NCI-H748 treated with DMSO at 0.1 percent for 48 hours (cell line): ENCODE results near the gene COL19A1.
A peak's percentile ranks its signal among the peaks of the same experiment; 100 is the strongest.

Experiments
- DNase-seq: peaks from one replicate; lab custom pipeline; 2025; lab: John Stamatoyannopoulos, UW

Gene COL19A1

DNA sequence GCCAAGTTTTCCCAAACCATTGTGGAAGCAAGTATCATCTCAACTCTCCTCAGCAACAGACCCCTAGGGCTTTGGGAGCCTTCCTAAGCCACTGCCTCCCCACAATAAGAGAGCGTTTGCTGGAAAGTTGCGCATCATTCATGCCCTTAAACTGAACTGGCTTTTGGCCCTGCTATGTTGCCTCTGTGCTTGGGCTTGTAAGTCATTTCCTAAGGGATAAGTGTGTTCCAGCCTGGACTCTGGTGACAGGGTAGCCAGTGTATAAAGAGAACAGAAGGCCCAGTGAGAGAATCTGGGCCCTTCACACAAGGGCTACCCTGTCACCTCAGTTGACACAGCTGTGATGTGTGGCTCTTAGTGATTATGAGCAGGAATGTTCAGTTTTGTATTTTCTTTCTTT lies 358.7 kb downstream of the COL19A1 start:
- DNase-seq, result no peak

DNA sequence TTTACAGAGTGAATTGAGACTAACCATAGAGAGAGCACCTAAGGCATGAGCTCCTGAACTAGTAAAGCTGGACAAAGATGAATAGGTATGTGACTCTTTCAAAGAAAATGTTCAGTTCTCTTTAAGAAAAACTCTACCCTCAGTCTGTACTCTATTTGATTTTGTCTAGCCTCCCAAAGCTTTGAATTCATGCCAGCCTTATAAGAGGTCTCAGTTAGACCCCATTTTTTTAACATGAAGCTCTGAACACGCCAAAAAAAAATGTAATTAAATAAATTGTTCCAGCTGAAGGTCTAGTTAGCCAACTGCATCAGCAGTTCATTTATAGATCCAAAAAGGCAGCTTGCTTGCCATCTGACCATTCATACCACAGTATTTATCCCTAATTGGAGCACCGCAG lies 365.0 kb downstream of the COL19A1 start:
- DNase-seq, result no peak

DNA sequence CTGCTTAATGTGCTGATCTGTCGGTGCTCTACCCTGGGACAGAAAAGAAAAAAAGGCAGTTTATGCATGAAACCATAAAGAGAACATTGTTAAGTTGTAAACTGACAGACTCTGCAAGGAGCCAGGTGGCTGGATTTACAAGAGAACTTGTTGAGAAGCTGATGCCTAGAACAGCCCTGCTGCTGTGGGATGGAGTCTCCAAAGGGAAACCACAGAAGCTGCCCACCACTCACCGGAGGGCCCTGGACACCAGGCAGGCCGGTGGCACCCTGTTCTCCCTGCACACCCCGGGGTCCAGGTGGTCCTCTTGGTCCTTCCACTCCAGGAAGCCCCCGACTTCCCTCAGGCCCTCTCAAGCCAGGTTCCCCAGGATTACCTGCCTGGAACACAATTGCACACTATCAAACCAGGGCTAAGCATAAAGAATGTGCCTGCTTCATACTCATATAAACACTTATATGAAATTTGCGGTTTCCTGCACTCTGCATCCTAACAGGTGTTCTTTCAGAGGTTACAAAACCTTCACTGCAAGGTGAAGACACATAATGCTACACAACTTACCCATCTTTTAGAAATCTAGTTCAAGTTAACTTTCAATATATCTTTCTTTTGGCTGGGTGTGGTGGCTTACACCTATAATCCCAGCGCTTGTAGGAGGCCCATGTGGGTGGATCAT lies 368.3 kb downstream of the COL19A1 start:
- DNase-seq, result no peak

- DNase-seq, result no peak
These were observed 370.0 kb downstream of the COL19A1 start for GRCh38 chr6:70236343-70236742.

DNA sequence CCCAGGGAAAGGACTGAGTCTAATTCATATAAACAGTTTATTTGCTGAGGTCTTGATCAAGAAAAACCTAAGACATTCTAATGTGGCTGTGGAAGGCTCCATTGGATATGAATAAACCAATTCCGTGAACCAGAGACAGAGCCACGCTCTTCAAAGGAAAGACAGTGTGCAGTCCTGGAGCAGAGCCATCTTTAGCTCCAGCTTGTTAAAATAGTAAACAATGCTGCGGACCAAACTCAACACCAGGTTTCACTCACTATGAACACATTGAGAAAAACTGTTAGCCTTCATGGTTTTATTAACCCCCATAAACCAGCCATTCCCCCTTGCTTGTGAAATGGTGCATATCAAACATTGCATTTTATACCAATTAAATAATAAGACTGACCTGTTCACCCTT lies 374.7 kb downstream of the COL19A1 start:
- no peak for DNase-seq

DNA sequence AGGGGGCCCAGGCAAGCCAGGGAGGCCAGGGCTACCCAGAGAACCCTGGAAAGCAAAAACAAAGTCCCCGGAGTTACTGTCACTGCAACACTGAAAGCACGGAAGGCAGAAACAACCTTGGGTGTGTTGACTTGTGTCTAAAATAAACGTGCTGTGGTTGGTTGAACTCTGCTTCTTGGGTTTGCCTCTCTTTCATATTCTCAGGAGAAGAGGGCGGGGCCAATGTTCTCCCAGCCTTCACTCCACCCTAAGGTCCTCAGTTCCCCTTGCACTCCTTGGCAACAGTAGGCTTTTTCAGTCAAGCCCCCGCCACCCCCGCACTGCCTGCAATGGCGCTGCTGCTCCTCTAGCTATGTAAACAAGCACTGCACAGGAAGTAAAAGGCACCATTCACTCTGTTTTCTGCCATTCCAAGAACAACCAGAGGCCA lies 375.6 kb downstream of the COL19A1 start:
- peak; percentile 28 for DNase-seq

GRCh38 chr6:70246118-70246517 lies 379.8 kb downstream of the COL19A1 start:
- DNase-seq, result no peak

GRCh38 chr6:70252604-70253003 lies 386.2 kb downstream of the COL19A1 start:
- DNase-seq, result no peak

GRCh38 chr6:70253923-70254322 lies 387.6 kb downstream of the COL19A1 start:
- DNase-seq, result no peak

DNA sequence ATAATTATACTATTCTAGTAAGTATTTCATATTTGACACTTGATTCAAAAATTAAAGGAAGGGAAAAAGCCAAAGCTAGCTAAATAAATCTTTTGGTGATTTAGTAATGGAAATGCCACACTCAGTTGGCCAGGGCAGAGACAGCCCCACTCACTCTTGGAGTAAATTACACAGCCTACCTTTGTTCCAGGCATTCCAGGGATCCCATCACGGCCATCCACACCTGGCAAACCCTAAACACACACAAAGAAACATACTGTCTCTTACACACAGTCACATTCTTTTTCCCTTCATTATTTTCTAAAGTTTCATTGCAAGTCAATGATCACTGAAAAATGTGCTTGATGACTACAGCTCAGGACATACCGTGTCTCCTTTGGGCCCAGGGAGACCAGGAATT lies 388.4 kb downstream of the COL19A1 start:
- no peak for DNase-seq

DNA sequence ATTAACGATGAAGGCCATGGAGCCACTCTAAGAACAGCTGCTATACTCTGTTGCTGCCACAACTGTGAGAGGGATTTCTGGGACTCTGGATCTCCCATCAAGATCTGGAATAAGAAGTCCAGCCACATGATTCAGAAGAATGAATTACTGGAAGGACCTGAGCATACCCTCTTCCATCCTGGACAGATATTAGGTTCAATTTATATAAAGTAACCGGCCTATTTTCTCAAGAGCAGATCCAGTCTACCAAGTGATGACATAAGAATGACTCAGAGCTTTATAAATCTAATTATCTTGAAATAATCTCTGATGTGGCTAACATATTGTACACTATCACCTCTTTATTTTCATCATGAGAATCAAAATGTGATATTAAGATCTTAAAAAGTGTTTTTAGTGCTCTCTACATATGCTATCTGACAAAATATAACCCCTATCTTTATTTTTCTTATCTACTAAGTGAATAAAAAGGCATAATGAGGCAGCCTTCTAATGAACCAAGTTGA lies 391.5 kb downstream of the COL19A1 start:
- no peak for DNase-seq

GRCh38 chr6:70258483-70258882 lies 392.1 kb downstream of the COL19A1 start:
- no peak for DNase-seq
